ENCODE measurements around the gene MED15.

The MED15 gene

DNA sequence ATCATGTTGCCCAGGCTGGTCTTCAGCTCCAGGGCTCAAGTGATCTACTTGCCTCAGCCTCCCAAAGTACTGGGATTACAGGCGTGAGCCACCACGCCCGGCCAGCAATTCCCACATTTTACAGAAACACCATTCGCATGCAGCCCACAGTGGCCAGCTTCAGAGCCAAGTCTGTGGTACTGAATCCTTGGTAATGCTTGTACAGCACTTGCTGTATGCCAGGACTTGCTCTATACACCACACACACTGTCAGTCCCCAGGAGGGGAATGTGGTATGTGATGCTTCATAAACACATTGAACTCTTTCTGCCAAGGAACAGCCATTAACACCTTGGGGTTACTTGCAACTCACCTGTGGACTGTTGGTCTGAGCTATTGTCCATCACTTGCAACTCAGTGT is 119.4 kb downstream of the MED15 start:
- no peak for DNase-seq (ENCODE audit: low spot score)

GRCh38 chr22:20627432-20627831 is 120.0 kb downstream of the MED15 start:
- no peak for DNase-seq (ENCODE audit: low spot score)

- DNase-seq (ENCODE audit: low spot score) = no peak
Observed at GRCh38 chr22:20628081-20628939, 120.9 kb downstream of the MED15 start.

GRCh38 chr22:20629401-20629800 is 122.0 kb downstream of the MED15 start:
- DNase-seq (ENCODE audit: low spot score) = no peak

DNA sequence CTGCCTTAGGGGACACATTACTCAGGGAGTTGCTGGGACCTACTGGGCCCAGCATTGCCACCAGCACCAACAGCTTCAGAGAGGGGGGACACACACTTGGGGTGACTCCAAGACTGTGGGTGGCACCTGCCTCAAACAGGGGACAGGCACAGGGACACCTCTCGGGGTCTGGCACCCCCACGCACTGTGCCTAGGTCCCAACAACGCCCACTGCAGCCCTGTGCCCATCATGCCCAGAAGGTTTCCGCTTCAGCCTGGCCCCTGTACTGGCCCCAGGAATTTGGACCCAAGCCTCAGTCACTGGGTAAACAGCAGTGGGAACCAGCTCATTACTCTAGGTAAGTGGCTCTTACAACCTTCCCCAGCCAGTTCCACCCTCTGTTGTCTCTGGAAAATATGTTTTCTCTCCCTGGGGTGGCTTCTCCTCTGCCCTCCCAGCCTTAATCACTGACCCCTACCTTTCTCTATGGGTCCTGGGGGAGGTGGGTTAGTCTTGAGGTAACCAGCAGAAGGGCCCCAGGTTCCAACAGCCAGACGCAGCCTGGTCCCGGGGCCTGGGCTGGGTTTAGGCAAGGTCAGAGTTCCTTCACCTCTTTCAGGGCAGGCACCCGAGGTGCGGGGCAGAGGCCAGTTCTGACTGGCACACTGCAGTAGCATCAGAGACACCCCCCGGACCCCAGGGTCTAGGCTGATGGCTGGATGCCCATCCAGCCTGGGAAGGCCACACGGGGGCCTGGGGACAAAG is 123.6 kb downstream of the MED15 start:
- no peak for DNase-seq (ENCODE audit: low spot score)

DNA sequence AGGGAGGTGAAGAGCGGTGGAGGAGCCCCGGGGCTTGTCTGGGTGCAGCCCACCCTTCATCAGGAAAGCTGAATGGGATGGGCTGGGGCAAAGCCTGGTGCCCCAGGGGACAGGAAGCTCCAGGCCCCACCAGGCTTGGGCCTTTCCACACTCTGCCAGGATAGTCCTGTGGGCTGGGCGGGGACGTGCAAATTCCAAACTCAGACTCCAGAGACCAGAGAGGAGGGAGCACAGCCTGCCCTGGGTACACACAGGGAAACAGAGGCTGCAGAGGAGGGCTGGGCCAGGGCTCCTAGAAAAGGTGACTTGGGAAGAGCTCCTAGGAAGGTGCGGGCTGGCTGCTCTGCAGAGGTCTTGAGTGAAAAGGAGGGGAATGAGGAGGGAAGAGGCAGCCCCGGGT is 124.7 kb downstream of the MED15 start:
- DNase-seq (ENCODE audit: low spot score) = no peak

DNA sequence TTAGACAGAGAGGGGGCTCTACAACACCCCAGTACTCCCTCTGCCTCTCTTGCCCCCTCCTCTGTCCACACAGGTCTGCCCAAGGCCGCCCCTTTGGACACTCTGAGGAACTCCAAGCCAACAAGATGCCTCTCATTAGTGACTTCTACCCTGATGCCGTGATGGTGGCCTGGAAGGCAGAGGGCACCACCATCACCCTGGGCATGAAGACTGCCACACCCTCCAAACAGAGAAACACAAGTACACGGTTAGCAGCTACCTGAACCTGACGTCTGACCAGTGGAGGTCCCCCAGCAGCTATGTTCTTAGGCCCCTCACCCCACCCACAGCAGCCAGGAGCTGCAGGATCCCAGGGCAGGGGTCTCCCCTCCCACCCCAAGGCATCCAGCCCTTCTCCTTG is 125.1 kb downstream of the MED15 start:
- DNase-seq (ENCODE audit: low spot score) = no peak

DNA sequence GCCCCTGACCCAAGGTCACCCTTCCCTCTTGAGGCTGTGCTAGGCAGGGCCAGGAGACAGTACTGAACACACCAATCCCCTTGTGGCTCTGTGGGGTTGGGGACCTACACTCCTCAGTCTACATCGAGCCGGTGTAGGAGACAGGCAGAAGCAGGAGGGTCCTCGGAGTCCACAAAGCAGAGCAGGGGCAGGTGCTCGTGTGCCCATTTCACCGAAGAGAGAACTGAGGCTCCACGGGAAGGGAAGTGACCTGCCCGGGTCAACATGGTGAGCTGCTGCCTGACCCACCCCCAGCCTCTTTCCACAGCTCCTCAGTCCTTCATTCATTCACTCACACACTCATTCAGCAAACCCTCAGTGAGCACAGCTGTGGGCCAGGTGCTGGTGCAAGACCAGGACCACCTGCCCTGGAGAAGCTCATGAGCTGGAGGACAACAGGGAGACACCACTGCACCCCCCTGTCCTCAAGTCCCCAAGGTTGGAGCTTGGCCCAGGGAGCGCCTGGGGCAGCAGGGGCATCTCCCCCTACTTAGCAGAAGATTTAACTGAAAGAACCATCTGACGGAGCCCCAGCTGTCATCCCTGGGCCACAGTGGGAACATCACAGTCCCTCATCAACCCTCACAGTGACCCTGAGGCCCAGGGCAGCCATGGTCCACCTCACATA is 127.3 kb downstream of the MED15 start:
- no peak for DNase-seq (ENCODE audit: low spot score)

DNA sequence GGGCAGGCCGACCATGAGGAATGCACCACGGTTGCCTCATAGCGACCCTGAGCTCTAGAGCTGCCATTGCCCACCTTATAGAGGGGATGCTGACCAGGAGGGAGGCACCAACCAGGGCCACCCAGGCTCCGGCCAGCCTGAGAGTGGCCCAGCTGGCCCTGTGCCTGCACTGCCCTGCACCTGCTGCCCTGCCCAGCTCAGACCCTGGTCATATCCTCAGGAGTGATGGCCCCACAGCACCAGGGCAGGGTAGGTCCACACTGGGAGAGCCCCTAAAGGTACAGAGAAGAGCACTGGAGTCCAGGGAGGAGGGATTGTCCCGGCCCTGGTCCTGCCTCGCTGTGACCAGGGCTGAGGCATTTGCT is 127.8 kb downstream of the MED15 start:
- DNase-seq (ENCODE audit: low spot score) = no peak

GRCh38 chr22:20636075-20636812 is 128.8 kb downstream of the MED15 start:
- DNase-seq (ENCODE audit: low spot score) = peak; percentile 48

- peak; percentile 11 for DNase-seq (ENCODE audit: low spot score)
Observed at GRCh38 chr22:20636945-20637344, 129.5 kb downstream of the MED15 start.
